ENCODE results near the gene ADSL.

DNA sequence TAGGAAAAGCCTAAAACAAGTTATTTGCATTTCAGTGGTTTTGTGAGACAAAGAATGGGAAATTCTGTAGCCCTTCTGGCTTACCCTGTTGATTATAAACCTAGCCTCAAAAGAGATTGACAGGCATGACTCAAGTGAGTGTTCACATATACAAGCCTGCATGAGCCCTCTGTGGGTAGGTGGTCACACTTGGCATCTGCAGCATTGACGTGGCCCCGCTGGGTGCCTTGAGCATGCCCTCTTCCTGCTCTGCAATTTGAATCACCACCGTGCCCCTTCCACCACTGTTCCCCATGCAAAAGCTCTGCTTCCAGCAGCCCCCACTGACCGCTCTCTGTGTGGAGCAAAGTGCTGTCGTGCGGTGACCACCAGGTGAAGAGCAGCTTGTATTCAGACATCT, 21.0 kb upstream of the ADSL start:
- TF ChIP-seq POLR2A (IDR thresholded peaks at IDR 0.05): no peak
- TF ChIP-seq, protein P1, sequence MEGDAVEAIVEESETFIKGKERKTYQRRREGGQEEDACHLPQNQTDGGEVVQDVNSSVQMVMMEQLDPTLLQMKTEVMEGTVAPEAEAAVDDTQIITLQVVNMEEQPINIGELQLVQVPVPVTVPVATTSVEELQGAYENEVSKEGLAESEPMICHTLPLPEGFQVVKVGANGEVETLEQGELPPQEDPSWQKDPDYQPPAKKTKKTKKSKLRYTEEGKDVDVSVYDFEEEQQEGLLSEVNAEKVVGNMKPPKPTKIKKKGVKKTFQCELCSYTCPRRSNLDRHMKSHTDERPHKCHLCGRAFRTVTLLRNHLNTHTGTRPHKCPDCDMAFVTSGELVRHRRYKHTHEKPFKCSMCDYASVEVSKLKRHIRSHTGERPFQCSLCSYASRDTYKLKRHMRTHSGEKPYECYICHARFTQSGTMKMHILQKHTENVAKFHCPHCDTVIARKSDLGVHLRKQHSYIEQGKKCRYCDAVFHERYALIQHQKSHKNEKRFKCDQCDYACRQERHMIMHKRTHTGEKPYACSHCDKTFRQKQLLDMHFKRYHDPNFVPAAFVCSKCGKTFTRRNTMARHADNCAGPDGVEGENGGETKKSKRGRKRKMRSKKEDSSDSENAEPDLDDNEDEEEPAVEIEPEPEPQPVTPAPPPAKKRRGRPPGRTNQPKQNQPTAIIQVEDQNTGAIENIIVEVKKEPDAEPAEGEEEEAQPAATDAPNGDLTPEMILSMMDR (IDR thresholded peaks at IDR 0.05): no peak

Measured in right lobe of liver (tissue), 4 donors.